HG03066 (cell line): ENCODE data around the gene GCKR.
A peak's percentile ranks its signal among the peaks of the same experiment; 100 is the strongest.

Source experiments
- ATAC-seq: cut with Tn5 transposase; IDR thresholded peaks from one replicate; pipeline ENCODE4 v1.9.1; 2021; ENCODE audit warnings: low read depth; ENCODE audit not compliant: unreplicated experiment

Gene GCKR, protein sequence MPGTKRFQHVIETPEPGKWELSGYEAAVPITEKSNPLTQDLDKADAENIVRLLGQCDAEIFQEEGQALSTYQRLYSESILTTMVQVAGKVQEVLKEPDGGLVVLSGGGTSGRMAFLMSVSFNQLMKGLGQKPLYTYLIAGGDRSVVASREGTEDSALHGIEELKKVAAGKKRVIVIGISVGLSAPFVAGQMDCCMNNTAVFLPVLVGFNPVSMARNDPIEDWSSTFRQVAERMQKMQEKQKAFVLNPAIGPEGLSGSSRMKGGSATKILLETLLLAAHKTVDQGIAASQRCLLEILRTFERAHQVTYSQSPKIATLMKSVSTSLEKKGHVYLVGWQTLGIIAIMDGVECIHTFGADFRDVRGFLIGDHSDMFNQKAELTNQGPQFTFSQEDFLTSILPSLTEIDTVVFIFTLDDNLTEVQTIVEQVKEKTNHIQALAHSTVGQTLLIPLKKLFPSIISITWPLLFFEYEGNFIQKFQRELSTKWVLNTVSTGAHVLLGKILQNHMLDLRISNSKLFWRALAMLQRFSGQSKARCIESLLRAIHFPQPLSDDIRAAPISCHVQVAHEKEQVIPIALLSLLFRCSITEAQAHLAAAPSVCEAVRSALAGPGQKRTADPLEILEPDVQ

GRCh38 chr2:27496357-27497287, at the start of gene GCKR:
Gene GCKR (plus strand): TSS chr2:27496839. CDS start chr2:27496905, 66 bp downstream.
- ATAC-seq, result no peak

DNA sequence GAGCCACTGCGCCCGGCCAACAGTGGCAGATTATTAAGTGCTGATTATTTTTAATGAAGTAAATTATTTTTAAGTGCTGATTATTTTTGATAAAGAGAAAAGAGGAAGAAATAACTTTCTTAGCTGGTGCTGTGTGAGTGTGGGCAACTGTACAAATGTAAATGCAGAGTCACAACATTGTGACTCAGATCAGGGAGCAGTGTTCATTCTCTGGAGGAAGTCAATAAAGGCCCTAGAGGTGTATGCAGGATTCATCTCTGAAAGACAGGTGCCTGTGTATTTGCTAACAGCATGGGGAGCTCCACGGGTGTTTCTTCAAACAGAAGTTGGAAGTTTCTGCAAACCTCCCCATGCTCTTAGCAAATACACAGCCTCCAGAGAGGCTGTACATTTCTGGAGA, 48.3 kb upstream of the GCKR start:
- ATAC-seq, result no peak

GRCh38 chr2:27451095-27451494, 45.5 kb upstream of the GCKR start:
- ATAC-seq, result no peak

- ATAC-seq, result no peak
Observed at GRCh38 chr2:27453968-27454367, 42.7 kb upstream of the GCKR start.

- no peak for ATAC-seq
Observed at GRCh38 chr2:27461118-27461517, 35.5 kb upstream of the GCKR start.

GRCh38 chr2:27464443-27464842, 32.2 kb upstream of the GCKR start:
- no peak for ATAC-seq

GRCh38 chr2:27471961-27472360, 24.7 kb upstream of the GCKR start:
- ATAC-seq, result no peak

DNA sequence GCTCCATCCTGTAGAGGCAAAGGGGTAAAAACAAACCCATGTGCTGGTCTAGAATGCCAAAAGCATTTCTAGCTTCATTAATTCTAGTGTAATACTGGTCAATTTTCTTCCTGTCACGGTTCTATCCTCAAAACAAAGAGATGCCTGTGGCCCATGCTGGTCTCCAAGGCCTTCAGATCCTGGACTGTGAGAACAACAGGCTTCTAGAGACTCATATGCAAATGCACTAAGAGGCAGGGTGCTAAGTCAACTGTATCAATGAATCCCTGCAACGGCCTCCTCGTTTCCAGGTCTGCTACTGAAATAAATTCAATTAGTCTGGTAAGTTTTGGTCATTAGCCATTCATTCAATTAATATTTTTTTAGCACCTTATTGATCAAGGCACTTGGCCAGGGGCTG, 11.1 kb upstream of the GCKR start:
- ATAC-seq, result no peak

- peak; percentile 15 for ATAC-seq
Observed at GRCh38 chr2:27489118-27489497, 7.5 kb upstream of the GCKR start.

DNA sequence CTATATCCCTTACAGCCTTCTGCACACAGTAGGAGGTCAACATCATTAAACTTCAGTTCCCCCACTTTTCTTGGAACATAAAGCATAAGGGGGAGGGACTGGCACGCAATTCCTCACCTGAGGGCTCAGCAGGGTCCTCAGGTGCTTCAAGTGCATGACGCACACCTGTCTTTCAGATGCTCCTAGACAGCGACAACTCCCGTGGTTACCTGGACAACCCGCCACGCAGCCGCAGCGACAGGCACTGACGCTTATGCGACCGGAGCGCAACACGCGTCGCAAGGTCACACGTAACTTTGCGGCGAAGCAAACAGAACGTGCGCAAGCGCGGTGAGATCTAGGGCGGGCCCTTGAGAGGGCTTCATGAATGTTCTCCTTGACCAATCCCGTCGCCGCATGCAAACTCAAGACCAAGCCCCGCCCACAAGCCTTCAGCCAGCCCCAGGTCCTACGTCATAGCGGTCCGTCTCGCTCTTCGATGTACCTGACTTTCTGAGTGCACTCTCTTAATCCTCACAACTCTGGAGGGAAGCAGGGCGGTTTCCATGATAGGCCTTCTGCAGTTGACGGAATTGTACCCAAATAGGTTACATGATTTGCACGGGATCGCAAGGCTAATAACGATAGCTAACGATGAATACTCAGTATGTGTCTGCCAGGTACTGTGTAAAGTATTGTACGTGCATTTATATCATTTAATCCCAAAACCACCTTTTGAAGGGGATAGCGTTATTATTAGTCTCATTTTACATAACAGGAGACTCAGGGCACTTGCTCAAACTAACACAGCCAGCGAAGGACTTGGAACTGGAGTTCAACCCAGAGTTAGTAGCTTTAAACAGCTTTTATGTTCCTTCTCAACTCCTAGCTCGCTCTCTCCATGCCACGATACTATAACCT, 6.9 kb upstream of the GCKR start, which contains the start of gene IFT172:
Gene IFT172 (minus strand): TSS at position 246 of the 900 bp plus-strand sequence. CDS start 90 bp downstream, at position 156.
- peak; percentile 92 for ATAC-seq

GRCh38 chr2:27492557-27492956, 4.1 kb upstream of the GCKR start:
- no peak for ATAC-seq

GRCh38 chr2:27493948-27494283, 2.7 kb upstream of the GCKR start:
- ATAC-seq, result no peak

DNA sequence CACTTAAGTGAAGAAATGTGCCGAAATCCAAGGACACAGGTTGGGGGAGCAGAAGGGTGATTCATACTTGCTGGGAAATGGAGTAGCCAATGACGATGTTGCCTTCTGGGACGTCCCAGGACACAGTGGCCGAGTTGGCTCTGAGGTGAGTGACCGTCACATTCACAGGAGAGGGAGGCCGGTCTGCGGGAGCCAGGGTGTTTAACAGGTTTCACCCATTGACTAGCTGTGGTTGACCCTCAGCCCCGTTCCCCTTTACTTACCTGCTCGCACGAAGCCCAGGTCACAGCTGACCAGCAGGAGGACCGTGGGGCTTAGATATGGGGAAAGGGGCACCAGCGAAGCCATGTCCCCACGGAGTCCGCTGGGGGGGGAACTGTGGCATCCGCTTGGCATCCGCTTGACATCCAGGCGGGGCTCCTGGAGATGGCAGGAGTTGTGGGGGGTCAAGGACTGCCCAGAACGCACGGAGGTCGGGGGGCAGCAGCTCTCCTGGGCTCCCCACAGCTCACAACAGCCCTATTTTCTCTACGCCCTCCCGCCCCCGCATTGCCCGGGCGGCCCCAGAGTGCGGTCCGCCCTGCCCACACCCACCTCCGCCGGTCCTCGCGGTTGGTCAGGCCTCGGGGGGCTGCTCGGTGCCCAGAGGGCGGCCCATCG, 2.2 kb upstream of the GCKR start:
- ATAC-seq, result no peak

GRCh38 chr2:27494944-27495554, 1.6 kb upstream of the GCKR start, which contains the start of gene FNDC4:
Gene FNDC4 (minus strand): TSS chr2:27495200. CDS start chr2:27494679, 521 bp downstream.
- ATAC-seq, result no peak

DNA sequence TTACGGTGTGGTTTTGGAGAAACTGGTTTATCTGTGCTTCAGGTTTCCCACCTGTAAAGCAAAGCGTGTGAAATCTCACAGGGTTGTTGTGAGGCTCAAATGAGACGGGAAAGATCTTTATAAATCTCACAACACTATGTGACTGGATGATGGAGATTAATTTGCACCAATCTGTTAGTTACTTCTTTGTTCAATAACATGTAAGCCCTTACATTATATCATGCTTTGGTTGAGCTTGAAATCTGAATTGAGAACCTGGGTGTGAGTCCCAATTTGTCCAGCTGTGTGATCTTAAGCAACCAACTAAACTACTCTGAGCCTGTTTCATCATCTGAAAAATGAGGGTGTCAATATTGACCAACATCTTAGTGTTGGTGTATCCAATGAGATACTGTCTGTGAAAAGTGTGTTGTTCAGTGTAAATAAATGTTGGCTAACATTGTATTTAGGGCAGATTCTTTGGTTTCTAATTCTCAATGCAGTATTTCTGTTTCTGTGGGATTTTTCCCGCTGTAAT, 741 bp upstream of the GCKR start:
- ATAC-seq, result no peak

DNA sequence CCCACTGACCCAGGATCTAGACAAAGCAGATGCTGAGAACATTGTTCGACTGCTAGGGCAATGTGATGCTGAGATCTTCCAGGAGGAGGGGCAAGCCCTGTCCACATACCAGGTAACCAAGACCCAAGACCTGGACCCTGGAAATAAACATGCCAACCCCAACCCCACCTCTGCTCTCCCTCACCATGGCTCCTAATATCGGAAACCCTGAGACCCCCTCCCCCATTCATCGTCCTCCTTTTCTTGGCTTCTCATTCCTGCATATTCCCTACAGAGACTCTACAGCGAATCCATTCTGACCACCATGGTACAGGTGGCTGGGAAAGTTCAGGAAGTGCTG, 619 bp downstream of the GCKR start:
- ATAC-seq, result no peak

DNA sequence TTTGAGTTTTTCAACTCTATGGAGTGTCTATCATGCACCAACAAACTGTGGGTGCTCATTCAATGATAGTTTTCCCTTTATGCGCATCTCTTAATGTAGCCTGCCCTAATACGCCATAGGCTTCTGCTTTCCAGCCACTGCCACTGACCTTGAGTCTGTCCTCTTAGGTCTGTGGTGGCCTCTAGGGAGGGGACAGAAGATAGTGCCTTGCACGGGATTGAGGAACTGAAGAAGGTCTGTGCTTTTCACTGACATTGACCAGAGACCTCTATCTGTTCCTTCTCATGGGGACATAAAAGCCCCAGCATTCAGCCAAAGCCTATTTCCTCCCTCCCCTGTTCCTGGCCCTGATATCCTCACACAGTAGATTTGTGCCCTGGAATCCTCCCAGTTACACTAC, 2.3 kb downstream of the GCKR start:
- no peak for ATAC-seq

GRCh38 chr2:27501042-27501441, 4.4 kb downstream of the GCKR start:
- no peak for ATAC-seq

- ATAC-seq, result no peak
Observed at GRCh38 chr2:27502142-27502541, 5.5 kb downstream of the GCKR start.
